Stimulated activated naive CD4-positive, alpha-beta T cell treated with Interleukin-2 at 50 U/mL for 16 hours (primary cell): Measurements from ENCODE around the gene ZDHHC18.
"Not testable (repeated sequence)": the region's sequence is repeated elsewhere in the genome, so short reads cannot be mapped to it uniquely, and the experiment has no call there.

Experiments
- DNase-seq: peaks from one replicate; lab custom pipeline; 2025; lab: John Stamatoyannopoulos, UW

The ZDHHC18 gene

GRCh38 chr1:26832249-26832960, 5.9 kb downstream of the ZDHHC18 start:
- no peak for DNase-seq

DNA sequence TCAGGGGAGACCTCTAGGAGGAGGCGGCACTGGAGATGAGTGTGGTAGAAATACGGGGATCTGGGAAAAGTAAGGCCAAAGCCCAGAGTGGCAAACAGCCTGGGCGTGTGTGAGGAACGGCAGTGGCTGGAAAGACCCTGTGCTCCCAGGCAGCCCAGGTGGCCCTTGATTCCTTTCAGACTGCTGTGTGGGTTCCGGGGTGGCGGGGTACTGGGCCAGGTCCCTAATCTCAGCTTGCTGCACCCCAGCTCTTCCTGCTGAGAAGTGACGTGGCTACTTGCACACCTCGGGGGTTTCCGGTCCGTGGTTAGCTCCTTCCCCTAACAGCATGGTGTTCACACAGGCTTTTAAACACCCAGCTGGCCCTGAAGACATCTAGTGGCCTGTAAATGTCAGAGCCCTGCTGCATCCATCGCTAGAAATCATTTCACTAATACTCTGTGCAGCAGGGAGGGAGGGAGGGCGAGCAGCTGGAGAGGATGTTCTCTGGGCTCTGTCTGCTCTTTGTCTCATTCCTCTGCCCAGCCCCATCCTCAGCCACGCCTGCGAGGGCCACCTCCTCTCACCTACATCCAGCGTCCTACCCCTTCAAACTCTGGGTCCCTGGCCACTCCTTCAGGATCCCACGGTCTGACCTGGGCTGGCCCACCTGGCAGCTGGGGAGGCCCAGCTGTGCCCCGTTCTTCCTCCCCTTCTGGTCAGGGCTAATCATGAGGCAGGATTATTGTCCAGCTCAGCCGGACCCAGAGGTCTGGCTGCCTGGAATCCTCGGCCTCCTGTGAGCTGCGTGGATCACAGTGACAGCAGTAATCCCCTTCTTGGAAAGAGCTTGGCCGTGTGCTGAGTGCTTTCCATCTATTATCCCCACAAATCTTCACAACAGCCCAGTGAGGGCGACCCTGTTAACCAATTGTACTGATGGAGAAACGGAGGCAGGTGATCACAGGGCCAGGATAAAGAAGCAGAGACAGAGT, 7.2 kb downstream of the ZDHHC18 start:
- peak; percentile 84 for DNase-seq

GRCh38 chr1:26837665-26838064, 11.2 kb downstream of the ZDHHC18 start:
- not testable (repeated sequence) for DNase-seq

GRCh38 chr1:26838474-26839338, 12.2 kb downstream of the ZDHHC18 start:
- peak; percentile 76 for DNase-seq

GRCh38 chr1:26839339-26839722, 12.8 kb downstream of the ZDHHC18 start:
- DNase-seq = no peak

- no peak for DNase-seq
Observed at GRCh38 chr1:26839779-26840178, 13.3 kb downstream of the ZDHHC18 start.

DNA sequence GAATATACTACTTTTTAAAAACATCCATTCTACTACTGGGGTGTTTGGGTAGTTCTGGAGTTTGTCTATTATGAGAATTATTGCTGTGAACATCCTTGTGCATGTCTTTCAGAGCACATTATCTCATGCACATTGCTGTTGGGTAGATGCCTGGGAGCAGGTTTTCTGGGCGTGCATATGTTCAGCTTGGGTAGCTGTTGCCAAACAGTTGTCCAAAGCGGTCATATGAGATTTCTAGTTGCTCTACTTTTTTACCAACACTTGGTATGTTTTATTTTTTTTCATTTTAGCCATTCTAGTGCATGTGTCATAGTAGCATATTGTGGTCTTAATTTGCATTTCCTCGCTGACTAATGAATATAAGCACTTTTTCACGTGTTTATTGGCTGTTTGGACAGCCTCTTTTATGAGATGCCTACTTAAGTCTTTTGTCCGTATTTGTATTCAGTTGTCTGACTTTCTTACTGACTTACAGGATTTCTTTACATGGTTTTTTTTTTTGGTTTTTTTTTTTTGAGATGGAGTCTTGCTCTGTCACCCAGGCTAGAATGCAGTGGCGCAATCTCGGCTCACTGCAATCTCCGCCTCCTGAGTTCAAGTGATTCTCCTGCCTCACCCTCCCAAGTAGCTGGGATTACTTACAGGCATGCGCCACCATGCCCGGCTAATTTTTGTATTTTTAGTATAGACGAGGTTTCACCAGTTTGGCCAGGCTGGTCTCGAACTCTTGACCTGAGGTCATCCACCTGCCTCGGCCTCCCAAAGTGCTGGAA, 18.1 kb downstream of the ZDHHC18 start:
- DNase-seq = no peak

DNA sequence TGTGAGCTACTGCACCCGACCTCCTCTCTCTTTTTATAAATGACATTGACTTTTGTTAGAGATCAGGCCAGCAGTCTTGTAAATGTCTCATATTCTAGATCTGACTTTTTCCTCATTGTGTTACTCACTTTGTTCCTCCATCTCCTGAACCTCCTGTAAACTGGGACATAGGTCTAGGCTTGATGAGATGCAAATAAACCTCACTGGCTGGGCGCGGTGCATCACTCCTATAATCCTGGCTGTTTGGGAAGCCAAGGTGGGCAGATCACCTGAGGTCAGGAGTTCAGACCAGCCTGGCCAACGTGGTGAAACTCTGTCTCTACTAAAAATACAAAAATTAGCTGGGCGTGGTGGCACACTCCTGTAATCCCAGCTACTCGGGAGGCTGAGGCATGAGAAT, 21.3 kb downstream of the ZDHHC18 start:
- DNase-seq = not testable (repeated sequence)

GRCh38 chr1:26848499-26848898, 22.0 kb downstream of the ZDHHC18 start:
- no peak for DNase-seq

GRCh38 chr1:26848941-26849774, 22.7 kb downstream of the ZDHHC18 start:
- no peak for DNase-seq

DNA sequence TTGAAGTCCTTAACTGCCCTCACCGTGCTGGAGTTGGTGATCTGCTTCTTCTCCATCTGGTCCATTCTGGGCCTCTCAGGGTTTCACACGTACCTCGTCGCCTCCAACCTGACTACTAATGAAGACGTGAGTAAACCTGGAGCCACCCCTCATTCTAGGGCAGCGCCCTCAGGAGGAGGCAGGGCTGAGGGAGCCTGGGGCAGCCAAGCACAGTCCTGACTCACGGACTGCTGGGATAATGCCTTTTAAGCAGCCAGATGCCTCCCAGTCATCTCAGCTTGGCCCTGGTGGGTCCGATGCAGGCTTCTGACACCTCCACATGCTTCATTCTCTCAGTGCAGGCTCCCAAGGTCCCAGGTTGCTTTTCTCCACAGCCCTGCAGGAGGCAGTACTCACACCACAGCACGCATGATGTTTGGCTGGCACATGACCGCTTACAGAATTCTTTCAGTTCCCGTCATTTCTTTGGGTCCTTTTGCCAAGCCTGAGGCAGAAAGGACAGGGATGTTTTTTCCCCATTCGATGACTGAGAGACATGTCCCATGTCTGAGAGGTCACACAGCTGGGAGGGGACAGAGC, 24.7 kb downstream of the ZDHHC18 start:
- DNase-seq = no peak

DNA sequence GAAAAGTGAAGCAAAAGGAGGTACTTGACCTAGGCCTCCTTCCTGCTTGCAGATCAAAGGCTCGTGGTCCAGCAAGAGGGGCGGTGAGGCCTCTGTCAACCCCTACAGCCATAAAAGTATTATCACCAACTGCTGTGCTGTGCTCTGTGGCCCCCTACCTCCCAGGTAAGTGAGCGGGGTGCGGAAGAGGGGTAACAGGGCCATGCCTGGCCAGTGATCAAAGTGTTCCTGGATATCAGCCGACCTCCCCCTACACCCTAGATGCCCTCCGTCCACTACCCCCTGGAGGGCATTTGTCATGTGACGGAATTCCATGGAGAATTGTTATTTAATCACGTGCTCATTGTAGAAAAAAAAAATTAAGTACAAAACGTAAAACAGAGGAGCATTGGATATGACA, 26.2 kb downstream of the ZDHHC18 start:
- no peak for DNase-seq

- peak; percentile 54 for DNase-seq
Observed at GRCh38 chr1:26853156-26853555, 26.7 kb downstream of the ZDHHC18 start.

DNA sequence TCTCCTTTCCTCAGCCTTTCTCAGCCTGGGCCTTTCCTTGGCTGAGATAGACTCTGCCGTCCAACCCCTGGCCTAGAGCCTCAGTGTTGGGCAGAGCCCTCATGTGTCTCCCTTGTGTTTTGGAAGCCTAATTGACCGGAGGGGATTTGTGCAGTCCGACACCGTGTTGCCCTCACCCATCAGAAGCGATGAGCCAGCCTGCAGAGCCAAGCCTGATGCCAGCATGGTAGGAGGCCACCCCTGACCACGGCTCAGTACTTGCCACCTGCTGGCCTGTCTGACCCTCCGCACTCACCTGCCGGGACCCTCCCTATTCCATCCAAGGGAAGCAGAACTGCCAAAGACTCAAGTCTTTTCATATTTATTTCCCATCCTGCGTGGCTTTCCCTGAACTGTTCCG, 27.1 kb downstream of the ZDHHC18 start:
- DNase-seq = no peak

- DNase-seq = no peak
Observed at GRCh38 chr1:26854906-26855305, 28.4 kb downstream of the ZDHHC18 start.

GRCh38 chr1:26855636-26856035, 29.1 kb downstream of the ZDHHC18 start:
- no peak for DNase-seq

DNA sequence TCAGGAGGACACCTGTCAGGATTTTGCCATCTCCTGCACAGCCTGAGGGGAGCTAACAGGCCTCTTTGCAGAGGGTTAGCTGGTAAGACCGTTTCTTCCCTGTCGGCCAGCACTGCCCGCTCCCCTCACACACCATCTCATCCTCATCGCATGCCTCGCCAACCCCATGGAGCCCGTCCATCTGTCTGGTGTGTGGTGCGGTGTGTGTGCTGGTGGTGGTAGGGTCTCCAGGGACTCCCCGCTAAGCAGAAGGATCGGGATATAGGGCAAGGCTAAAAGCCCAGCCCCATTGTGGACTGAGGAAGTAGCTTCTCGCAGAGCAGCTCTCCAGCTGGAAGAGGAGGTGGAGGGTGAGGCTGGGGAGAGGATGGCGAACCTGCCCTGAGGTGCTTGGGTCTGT, 29.7 kb downstream of the ZDHHC18 start:
- no peak for DNase-seq

DNA sequence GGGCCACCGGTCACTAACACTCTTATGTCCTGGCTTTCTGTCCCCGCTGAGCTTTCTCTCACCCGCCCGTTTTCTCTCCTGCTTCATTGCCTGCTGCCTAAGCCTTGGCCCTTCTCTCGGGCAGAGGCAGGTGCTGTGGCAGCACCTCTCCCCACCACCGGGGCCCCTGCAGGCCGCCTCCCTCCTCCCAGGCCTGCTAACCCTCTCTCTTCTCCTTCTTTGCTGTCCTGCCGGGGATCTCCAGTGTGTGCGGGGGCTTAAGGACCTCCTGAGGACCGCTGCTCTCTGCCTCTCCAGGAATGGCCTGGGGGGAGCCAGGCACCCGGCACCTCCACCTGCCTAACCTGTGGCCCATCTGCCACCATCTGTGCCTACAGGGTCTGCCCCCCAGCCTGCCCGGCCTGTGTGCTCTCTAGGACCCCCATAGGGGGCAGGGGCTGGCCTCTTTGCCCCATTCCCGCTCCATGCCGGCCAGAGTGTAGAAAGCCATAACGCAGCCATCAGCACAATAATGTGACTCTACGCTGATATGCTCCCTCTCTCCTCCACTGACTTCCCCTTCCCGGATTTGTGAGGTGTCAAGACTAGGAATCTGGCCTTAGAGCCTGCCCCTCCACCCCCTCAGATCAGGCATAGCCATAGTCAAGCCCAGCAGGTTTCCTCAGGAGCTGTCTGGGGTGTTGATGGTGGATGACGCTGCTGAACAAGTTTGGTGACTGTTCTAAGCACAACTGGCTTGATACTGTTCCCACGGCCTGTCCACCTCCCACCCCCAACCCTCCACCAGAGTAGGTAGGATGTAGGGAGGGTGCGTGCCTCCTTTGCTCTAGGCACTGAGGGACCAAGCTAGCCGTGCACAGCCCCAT, 30.3 kb downstream of the ZDHHC18 start:
- DNase-seq = no peak

DNA sequence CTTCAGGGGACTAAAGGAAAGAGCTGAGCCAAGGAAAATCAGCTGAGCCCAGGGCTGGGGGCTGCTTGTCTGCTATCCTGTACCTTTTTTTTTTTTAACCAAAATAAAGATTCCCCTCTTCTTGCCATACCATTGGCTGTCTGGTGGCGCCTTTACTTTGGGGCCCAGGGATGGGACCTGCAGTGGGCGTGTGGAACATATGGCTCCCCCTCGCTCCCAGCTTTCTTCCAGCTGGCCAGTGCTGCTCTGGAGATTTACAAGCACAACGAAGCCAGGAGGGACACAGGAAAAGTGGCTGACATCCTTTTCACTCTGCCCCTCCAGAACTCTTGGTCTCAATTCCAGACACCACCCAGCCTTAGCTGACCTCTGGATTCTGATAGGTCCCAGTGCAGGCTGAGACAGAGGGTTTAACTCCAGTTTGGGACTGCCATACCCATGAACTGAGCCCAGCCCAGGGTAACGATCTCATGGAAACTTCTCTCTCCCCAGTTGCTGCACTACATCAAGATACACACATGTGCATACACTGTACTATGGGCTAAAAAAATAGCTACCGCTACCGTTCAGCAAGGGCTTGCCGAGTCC, 31.1 kb downstream of the ZDHHC18 start:
- no peak for DNase-seq
